Naive thymus-derived CD8-positive, alpha-beta T cell (primary cell): ENCODE results near the gene SLIT3. TPM values are rescaled to one million over a fixed set of nuclear protein-coding genes. Genes with fewer than 3 reads are reported as not detected.
A peak's percentile ranks its signal among the peaks of the same experiment; 100 is the strongest.

Source experiments
- ATAC-seq, 2 donors: fragments of 150-1000 bp; cut with Tn5 transposase in 1 of 2; sonication (Bioruptor Pico), chemical (Tn5 transposase) in 1 of 2; 1 replicate in 1 of 2; 2 replicates in 1 of 2; pipeline ENCODE4 v1.10.0; 2021; ENCODE audit warnings: mild to moderate bottlenecking in 2 of 2, moderate library complexity in 2 of 2
- POLR2A ChIA-PET: fragments of 350-600 bp; sonication (Branson Sonifier 250); formaldehyde crosslinking; loops from one replicate; lab custom pipeline; 2021; ENCODE audit warnings: antibody characterized with exemption; lab: Charles Lee
- DNase-seq, 10 donors: peaks; one replicate each; pipeline versions ENCODE4 v3.0.0 to v3.0.0-alpha.2; 2020 to 2022
- H3K27ac Mint-ChIP-seq, 10 donors: one replicate each; pipeline ENCODE4 v1.8.0; 2020 to 2022; ENCODE audit warnings: mild to moderate bottlenecking in 10 of 10, mixed read lengths in 10 of 10, moderate library complexity in 4 of 10, inconsistent platforms in 1 of 10
- H3K27me3 Mint-ChIP-seq, 5 donors: one replicate each; pipeline ENCODE4 v1.8.0; 2021 to 2022; ENCODE audit warnings: mixed read lengths in 5 of 5
- H3K36me3 Mint-ChIP-seq, 3 donors: one replicate each; pipeline ENCODE4 v1.8.0; 2020 to 2022; ENCODE audit warnings: mixed read lengths in 3 of 3, mild to moderate bottlenecking in 2 of 3, inconsistent platforms in 1 of 3
- H3K4me1 Mint-ChIP-seq, 4 donors: one replicate each; pipeline ENCODE4 v1.8.0; 2021 to 2022; ENCODE audit warnings: mixed read lengths in 4 of 4
- H3K4me3 Mint-ChIP-seq, 10 donors: one replicate each; pipeline ENCODE4 v1.8.0; 2020 to 2022; ENCODE audit warnings: mild to moderate bottlenecking in 10 of 10, mixed read lengths in 10 of 10, moderate library complexity in 6 of 10, inconsistent platforms in 1 of 10
- H3K9me3 Mint-ChIP-seq, 9 donors: one replicate each; pipeline ENCODE4 v1.8.0; 2020 to 2022; ENCODE audit warnings: mixed read lengths in 9 of 9, mild to moderate bottlenecking in 3 of 9, inconsistent platforms in 1 of 9, moderate library complexity in 1 of 9
- polyA plus RNA-seq, 3 donors: library from polyadenylated mRNA; unstranded; fragments of 300-500 nt; fragmentation: Illumina TruSeq; gene quantifications; one replicate each; pipeline ENCODE4 v1.2.3, GENCODE V29; 2021
- total RNA-seq, 8 experiments: library from RNA in 2 of 8; stranded (reverse) in 2 of 8; gene quantifications; one replicate each; pipeline ENCODE4 v1.2.3 and lab custom pipeline; 2021 to 2026

Gene SLIT3
- total and polyA plus RNA-seq, 5 experiments from 2014 or later = not detected

GRCh38 chr5:169006842-169007790 is 293.8 kb downstream of the SLIT3 start:
- Mint-ChIP-seq H3K4me1 (no peaks in the 10 kb centered on the region), H3K9me3 (no peaks in the 10 kb centered on the region), H3K27ac (no peak overlapping the region), H3K36me3 (no peaks in the 10 kb centered on the region), H3K4me3 (no peak overlapping the region), H3K27me3 (peaks cover 0 to 10% (median 4%) of the 10 kb centered on the region in 5 donors)
- no peak for DNase-seq
- POLR2A ChIA-PET = no interaction called here
- no peak for ATAC-seq

GRCh38 chr5:169004551-169004950 is 296.4 kb downstream of the SLIT3 start:
- no peaks in the 10 kb centered on the region for H3K9me3 Mint-ChIP-seq

GRCh38 chr5:169003721-169004541 is 297.0 kb downstream of the SLIT3 start:
- H3K27me3 Mint-ChIP-seq = peaks cover 0 to 7% (median 2%) of the 10 kb centered on the region in 5 donors
- H3K4me1 Mint-ChIP-seq = no peaks in the 10 kb centered on the region

More at GRCh38 chr5:169004551-169004950, 296.4 kb downstream of the SLIT3 start:
- no peak for ATAC-seq
- H3K4me3 Mint-ChIP-seq = no peak overlapping the region
- POLR2A ChIA-PET = no interaction called here
- no peak for DNase-seq
- H3K36me3 Mint-ChIP-seq = no peaks in the 10 kb centered on the region
- peaks cover 0 to 7% (median 2%) of the 10 kb centered on the region in 5 donors for H3K27me3 Mint-ChIP-seq
- no peak overlapping the region for H3K27ac Mint-ChIP-seq
- no peaks in the 10 kb centered on the region for H3K4me1 Mint-ChIP-seq

GRCh38 chr5:169002953-169003555 is 297.9 kb downstream of the SLIT3 start:
- H3K27ac Mint-ChIP-seq = no peak overlapping the region
- H3K4me1 Mint-ChIP-seq = no peaks in the 10 kb centered on the region
- no peaks in the 10 kb centered on the region for H3K36me3 Mint-ChIP-seq
- DNase-seq (no peak), ATAC-seq (no peak)
- no peak overlapping the region for H3K4me3 Mint-ChIP-seq
- POLR2A ChIA-PET = no interaction called here
- H3K9me3 Mint-ChIP-seq = no peaks in the 10 kb centered on the region
- peaks cover 0 to 4% (median 2%) of the 10 kb centered on the region in 5 donors for H3K27me3 Mint-ChIP-seq

More at GRCh38 chr5:169003721-169004541, 297.0 kb downstream of the SLIT3 start:
- ATAC-seq (no peak), DNase-seq (no peak)
- Mint-ChIP-seq H3K36me3 (no peaks in the 10 kb centered on the region), H3K9me3 (no peaks in the 10 kb centered on the region), H3K27ac (peak overlapping the region in 1 of 10 donors; percentile 18), H3K4me3 (no peak overlapping the region)
- POLR2A ChIA-PET = no interaction called here

GRCh38 chr5:169001394-169001793 is 299.5 kb downstream of the SLIT3 start:
- Mint-ChIP-seq H3K9me3 (no peaks in the 10 kb centered on the region), H3K27me3 (peaks cover 0 to 5% (median 2%) of the 10 kb centered on the region in 5 donors), H3K27ac (no peak overlapping the region), H3K36me3 (no peaks in the 10 kb centered on the region), H3K4me1 (no peaks in the 10 kb centered on the region), H3K4me3 (no peak overlapping the region)
- POLR2A ChIA-PET = no interaction called here
- DNase-seq (no peak), ATAC-seq (no peak)

- H3K27me3 Mint-ChIP-seq = peaks cover 0 to 7% (median 2%) of the 10 kb centered on the region in 5 donors
- H3K27ac Mint-ChIP-seq = no peak overlapping the region
- DNase-seq = no peak
- no peaks in the 10 kb centered on the region for H3K9me3 Mint-ChIP-seq
- ATAC-seq = no peak
- no peak overlapping the region for H3K4me3 Mint-ChIP-seq
- POLR2A ChIA-PET = no interaction called here
- no peaks in the 10 kb centered on the region for H3K4me1 Mint-ChIP-seq
- no peaks in the 10 kb centered on the region for H3K36me3 Mint-ChIP-seq
Measured at GRCh38 chr5:168995024-168995423, 305.9 kb downstream of the SLIT3 start.

GRCh38 chr5:168992687-168993086 is 308.3 kb downstream of the SLIT3 start:
- POLR2A ChIA-PET = no interaction called here
- H3K9me3 Mint-ChIP-seq = no peaks in the 10 kb centered on the region
- no peak overlapping the region for H3K27ac Mint-ChIP-seq
- peaks cover 0 to 13% (median 3%) of the 10 kb centered on the region in 5 donors for H3K27me3 Mint-ChIP-seq
- DNase-seq = no peak
- H3K4me3 Mint-ChIP-seq = no peak overlapping the region
- no peaks in the 10 kb centered on the region for H3K36me3 Mint-ChIP-seq
- H3K4me1 Mint-ChIP-seq = peaks cover 0 to under 1% (median 0%) of the 10 kb centered on the region in 4 donors
- no peak for ATAC-seq

GRCh38 chr5:168992016-168992415 is 308.9 kb downstream of the SLIT3 start:
- ATAC-seq (no peak), DNase-seq (no peak)
- Mint-ChIP-seq H3K27ac (no peak overlapping the region), H3K36me3 (no peaks in the 10 kb centered on the region), H3K4me1 (peaks cover 0 to 5% (median 0%) of the 10 kb centered on the region in 4 donors), H3K27me3 (peaks cover 6 to 20% (median 10%) of the 10 kb centered on the region in 5 donors), H3K9me3 (no peaks in the 10 kb centered on the region), H3K4me3 (no peak overlapping the region)
- POLR2A ChIA-PET = no interaction called here

- peaks cover 0 to 5% (median 0%) of the 10 kb centered on the region in 4 donors for H3K4me1 Mint-ChIP-seq
- DNase-seq = no peak
- H3K4me3 Mint-ChIP-seq = no peak overlapping the region
- H3K27me3 Mint-ChIP-seq = peaks cover 7 to 27% (median 10%) of the 10 kb centered on the region in 5 donors
- ATAC-seq = no peak
- no peaks in the 10 kb centered on the region for H3K9me3 Mint-ChIP-seq
- no peak overlapping the region for H3K27ac Mint-ChIP-seq
- POLR2A ChIA-PET = no interaction called here
- H3K36me3 Mint-ChIP-seq = no peaks in the 10 kb centered on the region
Measured at GRCh38 chr5:168991311-168991710, 309.6 kb downstream of the SLIT3 start.

GRCh38 chr5:168990679-168991078 is 310.3 kb downstream of the SLIT3 start:
- Mint-ChIP-seq H3K4me3 (no peak overlapping the region), H3K4me1 (peaks cover 0 to 5% (median 0%) of the 10 kb centered on the region in 4 donors), H3K27ac (no peak overlapping the region), H3K9me3 (no peaks in the 10 kb centered on the region), H3K27me3 (peaks cover 7 to 32% (median 11%) of the 10 kb centered on the region in 5 donors), H3K36me3 (no peaks in the 10 kb centered on the region)
- no peak for ATAC-seq
- POLR2A ChIA-PET = no interaction called here
- DNase-seq = no peak

- H3K36me3 Mint-ChIP-seq = no peaks in the 10 kb centered on the region
- H3K4me3 Mint-ChIP-seq = no peak overlapping the region
- no peaks in the 10 kb centered on the region for H3K9me3 Mint-ChIP-seq
- no peak overlapping the region for H3K27ac Mint-ChIP-seq
- POLR2A ChIA-PET = no interaction called here
- peaks cover 0 to 5% (median 0%) of the 10 kb centered on the region in 4 donors for H3K4me1 Mint-ChIP-seq
- DNase-seq = no peak
- peaks cover 7 to 32% (median 11%) of the 10 kb centered on the region in 5 donors for H3K27me3 Mint-ChIP-seq
- ATAC-seq = no peak
Measured at GRCh38 chr5:168989731-168990505, 311.0 kb downstream of the SLIT3 start.

- peaks cover 0 to 5% (median 0%) of the 10 kb centered on the region in 4 donors for H3K4me1 Mint-ChIP-seq
- no peak overlapping the region for H3K27ac Mint-ChIP-seq
- no peak overlapping the region for H3K4me3 Mint-ChIP-seq
- POLR2A ChIA-PET = no interaction called here
- H3K27me3 Mint-ChIP-seq = peaks cover 7 to 32% (median 9%) of the 10 kb centered on the region in 5 donors
- no peaks in the 10 kb centered on the region for H3K36me3 Mint-ChIP-seq
- no peak for DNase-seq
- H3K9me3 Mint-ChIP-seq = no peaks in the 10 kb centered on the region
- ATAC-seq = no peak
Measured at GRCh38 chr5:168988699-168989098, 312.2 kb downstream of the SLIT3 start.
